GM12875 (cell line): ENCODE data around the gene TTLL6.

Experiments
- H3K4me3 ChIP-seq: one replicate; pipeline ENCODE4 v1.5.1; 2011; ENCODE audit warnings: low read depth, low read length, control low read depth
- TF ChIP-seq, protein P1 (sequence below): IDR thresholded peaks from 2 replicates; pipeline ENCODE4 v1.5.1; 2011; ENCODE audit warnings: low read depth, mild to moderate bottlenecking, control low read depth, inconsistent platforms, low read length, moderate library complexity, borderline replicate concordance; ENCODE audit not compliant: insufficient read depth

TTLL6 gene

DNA sequence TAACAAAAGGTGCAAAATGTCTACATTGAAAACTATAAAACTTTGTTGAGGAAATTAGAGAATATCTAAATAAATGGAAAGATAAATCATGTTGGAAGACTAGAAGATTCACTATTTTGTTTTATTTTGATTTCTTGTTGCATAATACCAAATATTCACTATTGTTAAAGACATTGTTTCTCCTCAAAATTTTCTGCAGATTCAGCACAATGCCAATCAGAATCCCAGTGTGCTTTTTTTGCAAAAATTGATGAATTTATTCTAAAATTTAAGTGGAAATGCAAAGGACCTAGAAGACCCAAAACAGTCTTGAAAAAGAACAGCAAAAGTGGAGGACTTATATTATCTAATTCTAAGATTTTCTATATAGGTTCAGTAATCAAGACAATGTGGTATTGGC, 40.4 kb downstream of the TTLL6 start:
- H3K4me3 ChIP-seq: no peak overlapping the region
- TF ChIP-seq, protein P1, sequence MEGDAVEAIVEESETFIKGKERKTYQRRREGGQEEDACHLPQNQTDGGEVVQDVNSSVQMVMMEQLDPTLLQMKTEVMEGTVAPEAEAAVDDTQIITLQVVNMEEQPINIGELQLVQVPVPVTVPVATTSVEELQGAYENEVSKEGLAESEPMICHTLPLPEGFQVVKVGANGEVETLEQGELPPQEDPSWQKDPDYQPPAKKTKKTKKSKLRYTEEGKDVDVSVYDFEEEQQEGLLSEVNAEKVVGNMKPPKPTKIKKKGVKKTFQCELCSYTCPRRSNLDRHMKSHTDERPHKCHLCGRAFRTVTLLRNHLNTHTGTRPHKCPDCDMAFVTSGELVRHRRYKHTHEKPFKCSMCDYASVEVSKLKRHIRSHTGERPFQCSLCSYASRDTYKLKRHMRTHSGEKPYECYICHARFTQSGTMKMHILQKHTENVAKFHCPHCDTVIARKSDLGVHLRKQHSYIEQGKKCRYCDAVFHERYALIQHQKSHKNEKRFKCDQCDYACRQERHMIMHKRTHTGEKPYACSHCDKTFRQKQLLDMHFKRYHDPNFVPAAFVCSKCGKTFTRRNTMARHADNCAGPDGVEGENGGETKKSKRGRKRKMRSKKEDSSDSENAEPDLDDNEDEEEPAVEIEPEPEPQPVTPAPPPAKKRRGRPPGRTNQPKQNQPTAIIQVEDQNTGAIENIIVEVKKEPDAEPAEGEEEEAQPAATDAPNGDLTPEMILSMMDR: no peak

DNA sequence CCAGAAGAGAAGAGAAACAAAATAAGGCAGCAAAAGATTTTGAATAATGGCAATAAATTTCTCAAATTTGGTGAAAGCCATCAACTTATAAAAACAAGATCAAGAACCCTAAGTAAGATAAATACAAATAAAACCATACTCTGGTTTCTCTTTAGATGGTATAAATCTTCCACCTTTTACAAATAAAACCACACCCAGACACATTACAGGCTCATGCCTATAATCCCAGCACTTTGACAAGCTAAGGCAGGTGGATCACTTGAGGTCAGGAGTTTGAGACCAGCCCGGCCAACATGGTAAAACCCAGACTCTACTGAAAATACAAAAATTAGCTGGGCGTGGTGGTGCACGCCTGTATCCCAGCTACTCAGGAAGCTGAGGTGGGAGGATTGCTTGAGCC, 43.8 kb downstream of the TTLL6 start:
- H3K4me3 ChIP-seq: no peak overlapping the region
- TF ChIP-seq, protein P1: no peak

DNA sequence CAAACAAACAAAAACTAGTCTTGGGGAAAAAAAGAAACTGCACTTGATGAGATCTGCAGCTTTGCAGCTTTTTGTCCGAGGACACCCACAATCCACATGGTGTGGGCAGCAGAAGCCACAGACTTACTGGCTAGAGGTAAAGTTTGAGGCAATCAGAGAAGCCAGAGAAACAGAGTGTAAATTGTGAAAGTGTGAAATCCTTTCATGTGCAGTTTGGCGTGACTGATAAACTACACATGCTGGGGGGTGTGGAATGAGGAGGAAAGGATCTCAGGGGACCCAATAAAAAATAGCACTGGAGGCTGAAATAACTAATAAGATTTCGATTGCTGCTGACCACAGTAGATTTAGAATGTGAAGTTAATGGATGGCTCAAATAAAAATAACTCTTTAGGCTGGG, 46.1 kb downstream of the TTLL6 start:
- TF ChIP-seq, protein P1: no peak
- no peak overlapping the region for H3K4me3 ChIP-seq

GRCh38 chr17:48769009-48769675, 47.9 kb downstream of the TTLL6 start:
- TF ChIP-seq, protein P1: no peak
- H3K4me3 ChIP-seq: no peak overlapping the region

- no peak overlapping the region for H3K4me3 ChIP-seq
- TF ChIP-seq, protein P1: 0 out of 2 replicates have a peak, but pooled peaks have one; percentile 4
These were observed 49.7 kb downstream of the TTLL6 start for GRCh38 chr17:48767263-48767774.

DNA sequence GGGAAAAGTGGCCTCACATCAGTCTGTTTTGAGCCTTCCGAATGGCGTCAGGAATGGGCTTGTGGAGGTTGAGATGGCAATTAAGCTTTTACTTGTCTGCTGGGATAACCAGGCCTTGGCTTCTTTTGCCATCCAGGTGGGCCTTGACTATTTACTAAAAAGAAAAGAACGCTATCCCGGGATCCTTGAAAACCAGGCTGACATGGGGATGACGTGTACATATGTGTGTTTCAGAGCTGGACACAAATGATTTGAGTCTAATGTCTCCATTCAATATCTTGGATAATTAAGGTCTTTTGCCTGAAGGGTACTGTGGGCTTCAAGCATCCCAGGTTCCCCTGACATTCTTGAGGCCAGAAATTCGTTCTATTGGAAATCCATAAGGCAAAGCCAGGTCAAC, 55.9 kb downstream of the TTLL6 start:
- TF ChIP-seq, protein P1: no peak
- no peak overlapping the region for H3K4me3 ChIP-seq

- H3K4me3 ChIP-seq: no peak overlapping the region
These were observed 56.6 kb downstream of the TTLL6 start for GRCh38 chr17:48760411-48760810.

More at GRCh38 chr17:48760411-48760810, 56.6 kb downstream of the TTLL6 start:
- TF ChIP-seq, protein P1: no peak
